SK-N-MC (cell line): Measurements from ENCODE around the gene NCKAP5.

ENCODE experiments used
- EZH2 ChIP-seq: fragments of 200-600 bp; sonication (generic); IDR thresholded peaks from one replicate; pipeline ENCODE4 v1.6.1; 2017; ENCODE audit warnings: antibody characterized with exemption
- POLR2AphosphoS5 ChIP-seq: IDR thresholded peaks from 2 replicates; pipeline ENCODE4 v1.6.1; 2012; ENCODE audit warnings: mild to moderate bottlenecking, low read depth, low read length, borderline replicate concordance

- TF ChIP-seq POLR2AphosphoS5 (no peak), EZH2 (no peak)
Measured at GRCh38 chr2:133346654-133347053, 221.6 kb downstream of the NCKAP5 start.
